Measurements from ENCODE around the gene MAPK14.

- TF ChIP-seq CTCF (IDR thresholded peaks at IDR 0.05) = no peak
- TF ChIP-seq POLR2A (IDR thresholded peaks at IDR 0.05) = no peak
These were observed 126.7 kb downstream of the MAPK14 start for GRCh38 chr6:36154286-36154685.
